ENCODE results near the gene CORO1A. TPM values are rescaled to one million over a fixed set of nuclear protein-coding genes. Genes with fewer than 3 reads are reported as not detected.

Gene CORO1A
- polyA plus RNA-seq, 1 donor from 2014 or later: 106 TPM

DNA sequence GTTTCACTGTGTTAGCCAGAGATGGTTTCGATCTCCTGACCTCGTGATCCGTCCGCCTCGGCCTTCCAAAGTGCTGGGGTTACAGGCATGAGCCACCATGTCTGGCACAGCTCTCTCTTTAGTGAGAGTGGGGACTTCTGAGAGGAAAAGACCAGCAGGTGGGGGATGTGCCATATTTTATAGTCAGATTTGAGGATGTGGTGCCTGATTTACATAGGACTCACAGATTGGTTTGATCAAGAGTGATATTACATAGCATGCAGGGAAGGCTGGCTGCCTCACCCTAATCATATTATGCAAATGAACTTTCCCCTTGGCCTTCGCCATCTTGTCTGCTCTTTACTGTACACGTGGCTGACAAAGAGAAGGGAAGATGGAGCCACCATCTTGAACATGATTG, 32.3 kb upstream of the CORO1A start:
- Histone ChIP-seq H3K27ac (ENCODE audit: low read length) (no peak overlapping the region), H3K27me3 (ENCODE audit: insufficient read depth, low read depth, low read length) (no peaks in the 10 kb centered on the region), H3K9me3 (ENCODE audit: low read length) (no peaks in the 10 kb centered on the region), H3K36me3 (ENCODE audit: insufficient read depth, low read length) (no peaks in the 10 kb centered on the region), H2AFZ (ENCODE audit: low read depth, low read length) (no peak overlapping the region), H3K4me3 (ENCODE audit: low read length) (no peak overlapping the region), H4K20me1 (ENCODE audit: insufficient read depth) (no peaks in the 10 kb centered on the region), H3K4me2 (ENCODE audit: low read length) (no peak overlapping the region), H3F3A (ENCODE audit: insufficient read depth, low read length, poor library complexity, severe bottlenecking) (no peaks in the 10 kb centered on the region), H3K9ac (ENCODE audit: low read length) (no peak overlapping the region), H3K79me2 (replicated peaks; ENCODE audit: insufficient read depth, low read length) (no peaks in the 10 kb centered on the region), H3K9me2 (ENCODE audit: insufficient read depth, low read length) (no peaks in the 10 kb centered on the region)
- TF ChIP-seq, protein P1, sequence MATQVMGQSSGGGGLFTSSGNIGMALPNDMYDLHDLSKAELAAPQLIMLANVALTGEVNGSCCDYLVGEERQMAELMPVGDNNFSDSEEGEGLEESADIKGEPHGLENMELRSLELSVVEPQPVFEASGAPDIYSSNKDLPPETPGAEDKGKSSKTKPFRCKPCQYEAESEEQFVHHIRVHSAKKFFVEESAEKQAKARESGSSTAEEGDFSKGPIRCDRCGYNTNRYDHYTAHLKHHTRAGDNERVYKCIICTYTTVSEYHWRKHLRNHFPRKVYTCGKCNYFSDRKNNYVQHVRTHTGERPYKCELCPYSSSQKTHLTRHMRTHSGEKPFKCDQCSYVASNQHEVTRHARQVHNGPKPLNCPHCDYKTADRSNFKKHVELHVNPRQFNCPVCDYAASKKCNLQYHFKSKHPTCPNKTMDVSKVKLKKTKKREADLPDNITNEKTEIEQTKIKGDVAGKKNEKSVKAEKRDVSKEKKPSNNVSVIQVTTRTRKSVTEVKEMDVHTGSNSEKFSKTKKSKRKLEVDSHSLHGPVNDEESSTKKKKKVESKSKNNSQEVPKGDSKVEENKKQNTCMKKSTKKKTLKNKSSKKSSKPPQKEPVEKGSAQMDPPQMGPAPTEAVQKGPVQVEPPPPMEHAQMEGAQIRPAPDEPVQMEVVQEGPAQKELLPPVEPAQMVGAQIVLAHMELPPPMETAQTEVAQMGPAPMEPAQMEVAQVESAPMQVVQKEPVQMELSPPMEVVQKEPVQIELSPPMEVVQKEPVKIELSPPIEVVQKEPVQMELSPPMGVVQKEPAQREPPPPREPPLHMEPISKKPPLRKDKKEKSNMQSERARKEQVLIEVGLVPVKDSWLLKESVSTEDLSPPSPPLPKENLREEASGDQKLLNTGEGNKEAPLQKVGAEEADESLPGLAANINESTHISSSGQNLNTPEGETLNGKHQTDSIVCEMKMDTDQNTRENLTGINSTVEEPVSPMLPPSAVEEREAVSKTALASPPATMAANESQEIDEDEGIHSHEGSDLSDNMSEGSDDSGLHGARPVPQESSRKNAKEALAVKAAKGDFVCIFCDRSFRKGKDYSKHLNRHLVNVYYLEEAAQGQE (IDR thresholded peaks at IDR 0.05; ENCODE audit: borderline replicate concordance): no peak
- no peak for TF ChIP-seq SMC3 (conservative IDR thresholded peaks at IDR 0.05; ENCODE audit: poor library complexity)
- TF ChIP-seq POLR2AphosphoS5 (IDR thresholded peaks at IDR 0.05): no peak
- TF ChIP-seq RAD21 (conservative IDR thresholded peaks at IDR 0.05): no peak
- TF ChIP-seq, protein P2, sequence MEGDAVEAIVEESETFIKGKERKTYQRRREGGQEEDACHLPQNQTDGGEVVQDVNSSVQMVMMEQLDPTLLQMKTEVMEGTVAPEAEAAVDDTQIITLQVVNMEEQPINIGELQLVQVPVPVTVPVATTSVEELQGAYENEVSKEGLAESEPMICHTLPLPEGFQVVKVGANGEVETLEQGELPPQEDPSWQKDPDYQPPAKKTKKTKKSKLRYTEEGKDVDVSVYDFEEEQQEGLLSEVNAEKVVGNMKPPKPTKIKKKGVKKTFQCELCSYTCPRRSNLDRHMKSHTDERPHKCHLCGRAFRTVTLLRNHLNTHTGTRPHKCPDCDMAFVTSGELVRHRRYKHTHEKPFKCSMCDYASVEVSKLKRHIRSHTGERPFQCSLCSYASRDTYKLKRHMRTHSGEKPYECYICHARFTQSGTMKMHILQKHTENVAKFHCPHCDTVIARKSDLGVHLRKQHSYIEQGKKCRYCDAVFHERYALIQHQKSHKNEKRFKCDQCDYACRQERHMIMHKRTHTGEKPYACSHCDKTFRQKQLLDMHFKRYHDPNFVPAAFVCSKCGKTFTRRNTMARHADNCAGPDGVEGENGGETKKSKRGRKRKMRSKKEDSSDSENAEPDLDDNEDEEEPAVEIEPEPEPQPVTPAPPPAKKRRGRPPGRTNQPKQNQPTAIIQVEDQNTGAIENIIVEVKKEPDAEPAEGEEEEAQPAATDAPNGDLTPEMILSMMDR (IDR thresholded peaks at IDR 0.05; ENCODE audit: poor library complexity, severe bottlenecking): no peak
- no peak for TF ChIP-seq EP300 (conservative IDR thresholded peaks at IDR 0.05; ENCODE audit: poor library complexity, severe bottlenecking)
- no peak for TF ChIP-seq TAF1 (IDR thresholded peaks at IDR 0.05; ENCODE audit: low read depth)
- TF ChIP-seq EZH2 (IDR thresholded peaks at IDR 0.05; ENCODE audit: borderline replicate concordance, insufficient read depth, low read length, poor library complexity, severe bottlenecking): no peak
- TF ChIP-seq MXI1 (conservative IDR thresholded peaks at IDR 0.05; ENCODE audit: poor library complexity, severe bottlenecking): no peak

- Histone ChIP-seq H3K36me3 (ENCODE audit: insufficient read depth, low read length) (no peaks in the 10 kb centered on the region), H3K4me3 (ENCODE audit: low read length) (no peak overlapping the region), H3K9me2 (ENCODE audit: insufficient read depth, low read length) (no peaks in the 10 kb centered on the region), H3K9ac (ENCODE audit: low read length) (no peak overlapping the region), H3K79me2 (replicated peaks; ENCODE audit: insufficient read depth, low read length) (no peaks in the 10 kb centered on the region), H3K27ac (ENCODE audit: low read length) (no peak overlapping the region), H2AFZ (ENCODE audit: low read depth, low read length) (no peak overlapping the region), H4K20me1 (ENCODE audit: insufficient read depth) (no peaks in the 10 kb centered on the region), H3K27me3 (ENCODE audit: insufficient read depth, low read depth, low read length) (no peaks in the 10 kb centered on the region), H3F3A (ENCODE audit: insufficient read depth, low read length, poor library complexity, severe bottlenecking) (no peaks in the 10 kb centered on the region), H3K9me3 (ENCODE audit: low read length) (no peaks in the 10 kb centered on the region), H3K4me2 (ENCODE audit: low read length) (no peak overlapping the region)
- TF ChIP-seq RAD21 (conservative IDR thresholded peaks at IDR 0.05) (no peak), EP300 (conservative IDR thresholded peaks at IDR 0.05; ENCODE audit: poor library complexity, severe bottlenecking) (no peak), EZH2 (IDR thresholded peaks at IDR 0.05; ENCODE audit: borderline replicate concordance, insufficient read depth, low read length, poor library complexity, severe bottlenecking) (no peak), SMC3 (conservative IDR thresholded peaks at IDR 0.05; ENCODE audit: poor library complexity) (no peak), TAF1 (IDR thresholded peaks at IDR 0.05; ENCODE audit: low read depth) (no peak), POLR2AphosphoS5 (IDR thresholded peaks at IDR 0.05) (no peak), MXI1 (conservative IDR thresholded peaks at IDR 0.05; ENCODE audit: poor library complexity, severe bottlenecking) (no peak)
- TF ChIP-seq, protein P2 (IDR thresholded peaks at IDR 0.05; ENCODE audit: poor library complexity, severe bottlenecking): no peak
- TF ChIP-seq, protein P1 (IDR thresholded peaks at IDR 0.05; ENCODE audit: borderline replicate concordance): no peak
Observed at GRCh38 chr16:30152517-30152916, 30.9 kb upstream of the CORO1A start.
